ENCODE results near the gene ZNF207. TPM values are rescaled to one million over a fixed set of nuclear protein-coding genes. Genes with fewer than 3 reads are reported as not detected.
"Not testable (repeated sequence)": the region's sequence is repeated elsewhere in the genome, so short reads cannot be mapped to it uniquely, and the experiment has no call there.

ZNF207 gene
- total RNA-seq, 1 donor from 2014 or later, result 54.4 TPM

DNA sequence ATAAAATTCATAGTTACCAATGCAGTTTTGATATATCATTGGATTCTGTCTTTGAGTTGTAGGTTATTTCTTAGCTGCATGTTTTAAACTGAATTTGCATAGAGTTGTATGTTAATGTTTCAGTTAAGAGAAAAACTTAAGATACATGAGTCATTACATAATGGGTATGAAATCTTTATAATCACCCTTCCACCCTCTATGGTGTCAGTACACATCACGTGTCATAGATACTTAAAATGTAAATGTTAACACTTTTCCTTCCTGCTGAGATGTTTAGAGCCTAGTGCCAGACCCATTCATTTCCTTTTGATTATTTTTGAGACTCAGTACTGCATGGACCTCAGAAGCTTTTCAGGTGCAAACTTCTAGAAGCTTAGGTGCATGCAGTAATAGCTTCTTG is 20.5 kb downstream of the ZNF207 start:
- intact Hi-C loops (cut with DNase I), result no loop called here
- no peak for DNase-seq
- ATAC-seq (ENCODE audit: poor library complexity), result no peak

DNA sequence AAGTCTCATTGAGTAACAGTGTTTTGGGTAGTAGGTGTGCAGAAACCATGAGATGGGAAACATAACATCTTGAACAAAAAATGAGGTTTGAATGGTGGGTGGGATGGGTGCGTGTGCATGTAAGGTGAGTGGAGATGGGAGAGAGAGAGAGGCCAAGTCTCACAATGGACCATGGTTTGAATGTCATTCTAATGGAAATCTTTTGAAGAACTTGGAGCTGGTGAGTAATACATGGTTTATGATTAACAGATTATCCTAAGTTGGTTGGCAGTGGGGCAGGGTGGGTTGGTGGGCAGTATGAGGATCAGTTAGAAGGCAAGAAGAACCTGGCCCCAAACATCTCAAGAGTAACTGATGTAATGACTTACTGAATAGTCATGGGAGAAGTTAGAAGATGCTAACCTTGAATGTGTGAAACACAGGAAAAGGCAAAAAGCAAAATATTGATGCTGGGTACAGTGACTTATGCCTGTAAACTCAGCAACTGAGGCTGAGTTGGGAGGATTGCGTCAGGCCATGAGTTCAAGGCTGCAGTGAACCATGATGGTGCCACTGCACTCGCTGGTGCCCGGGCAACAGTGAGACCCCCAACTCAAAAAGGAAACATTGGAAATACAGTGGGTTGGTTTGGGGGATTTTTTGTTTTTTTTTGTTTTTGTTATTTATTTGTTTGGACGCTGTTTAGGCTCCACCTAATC is 32.7 kb downstream of the ZNF207 start:
- intact Hi-C loops (cut with DNase I), result no loop called here
- DNase-seq, result no peak
- no peak for ATAC-seq (ENCODE audit: poor library complexity)

DNA sequence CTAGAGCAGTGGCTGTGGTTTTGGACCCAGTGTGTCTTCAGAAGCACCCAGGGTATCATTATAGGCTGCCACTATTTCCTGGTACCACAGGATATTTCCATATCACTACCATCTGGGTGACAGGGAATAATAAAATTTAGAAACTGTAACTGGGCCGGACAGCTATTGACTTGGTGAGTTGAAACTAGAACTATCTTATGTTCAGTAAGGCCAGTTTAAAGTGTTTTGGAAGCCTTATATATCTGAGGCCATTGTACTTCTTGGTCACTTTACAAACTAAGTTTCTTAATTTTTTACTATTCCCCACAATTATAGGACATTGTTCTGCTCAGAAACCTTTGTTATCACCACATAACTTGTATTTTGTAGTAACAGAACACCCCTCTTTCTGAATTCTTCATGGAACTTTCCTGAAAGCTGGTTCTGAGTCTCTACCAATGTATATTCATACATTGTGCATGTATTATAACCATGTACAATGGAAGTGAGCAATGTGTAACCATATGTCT is 34.0 kb downstream of the ZNF207 start:
- intact Hi-C loops (cut with DNase I), result no loop called here
- ATAC-seq (ENCODE audit: poor library complexity), result no peak
- no peak for DNase-seq

DNA sequence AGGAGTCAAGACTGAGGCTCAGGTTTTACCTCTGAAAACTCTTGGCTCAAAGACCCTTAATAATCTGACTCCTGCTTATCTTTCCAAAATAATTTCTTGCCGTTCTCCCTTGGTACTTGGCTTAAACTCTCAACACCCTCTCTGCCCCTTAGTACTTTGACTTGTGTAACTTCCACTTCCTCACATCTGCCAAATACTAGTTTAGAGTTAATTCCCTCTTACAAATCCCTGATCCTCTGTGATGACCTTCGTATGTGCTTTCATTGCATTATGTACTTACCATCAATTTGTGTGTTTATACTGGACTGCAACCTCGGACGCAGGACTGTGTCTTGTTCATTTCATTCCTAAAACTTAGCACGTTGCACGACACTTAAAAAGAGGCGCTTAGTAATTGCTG is 35.2 kb downstream of the ZNF207 start:
- intact Hi-C loops (cut with DNase I), result no loop called here
- DNase-seq (no peak), ATAC-seq (ENCODE audit: poor library complexity) (no peak)

GRCh38 chr17:32385971-32386370 is 36.0 kb downstream of the ZNF207 start:
- no peak for ATAC-seq (ENCODE audit: poor library complexity)
- intact Hi-C loops (cut with DNase I), result no loop called here
- no peak for DNase-seq

DNA sequence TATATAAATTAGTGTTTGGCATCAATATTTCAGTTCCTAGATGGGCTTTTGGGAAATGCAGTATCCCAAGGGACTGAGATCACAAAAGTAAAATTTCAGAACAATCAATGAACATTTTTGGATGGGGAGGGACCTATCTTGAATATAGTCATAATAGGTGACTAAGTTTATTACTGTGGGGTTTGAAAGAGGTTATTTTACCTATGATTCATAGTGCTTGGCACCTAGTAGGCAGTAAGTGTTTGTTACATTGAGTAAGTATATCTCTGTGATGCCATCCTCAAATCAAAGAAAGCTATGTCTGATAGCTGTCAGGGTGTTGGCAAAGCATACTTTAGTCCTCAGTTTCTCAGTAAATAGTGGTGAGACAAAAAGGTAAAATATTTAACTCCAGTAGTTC is 36.9 kb downstream of the ZNF207 start:
- intact Hi-C loops (cut with DNase I), result no loop called here
- ATAC-seq (ENCODE audit: poor library complexity) (no peak), DNase-seq (no peak)

DNA sequence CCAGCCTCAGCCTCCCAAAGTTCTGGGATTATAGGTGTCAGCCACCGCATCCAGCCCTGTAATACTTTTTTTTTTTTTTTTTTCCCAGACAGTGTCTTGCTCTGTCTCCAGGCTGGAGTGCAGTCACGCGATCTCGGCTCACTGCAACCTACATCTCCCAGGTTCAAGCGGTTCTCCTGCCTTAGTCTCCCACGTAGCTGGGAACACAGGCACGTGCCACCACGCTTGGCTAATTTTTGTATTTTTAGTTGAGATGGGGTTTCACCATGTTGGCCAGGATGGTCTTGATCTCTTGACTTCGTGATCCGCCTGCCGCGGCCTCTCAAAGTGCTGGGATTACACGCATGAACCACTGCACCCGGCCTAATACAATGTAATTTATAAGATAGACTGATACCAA is 38.2 kb downstream of the ZNF207 start:
- ATAC-seq (ENCODE audit: poor library complexity); intact Hi-C loops (cut with DNase I); DNase-seq: not testable (repeated sequence)

- ATAC-seq (ENCODE audit: poor library complexity), result no peak
- intact Hi-C loops (cut with DNase I), result no loop called here
- DNase-seq, result no peak
Measured at GRCh38 chr17:32388613-32389459, 38.9 kb downstream of the ZNF207 start.

DNA sequence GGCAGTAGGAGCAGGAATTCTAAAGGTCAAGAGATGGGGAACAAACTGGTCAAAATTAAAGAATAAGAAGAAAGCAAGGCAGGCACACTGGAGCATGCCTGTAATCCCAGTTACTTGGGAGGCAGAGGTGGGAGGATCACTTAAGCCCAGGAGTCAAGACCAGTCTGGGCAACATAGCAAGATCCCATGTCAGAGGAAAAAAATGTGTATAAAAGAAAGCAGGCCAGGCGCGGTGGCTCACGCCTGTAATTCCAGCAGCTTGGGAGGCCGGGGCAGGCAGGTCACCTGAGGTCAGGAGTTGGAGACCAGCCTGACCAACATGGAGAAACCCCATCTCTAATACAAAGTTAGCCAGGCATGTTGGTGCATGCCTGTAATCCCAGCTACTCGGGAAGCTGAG is 43.9 kb downstream of the ZNF207 start:
- intact Hi-C loops (cut with DNase I), result no loop called here
- DNase-seq (no peak), ATAC-seq (ENCODE audit: poor library complexity) (no peak)

DNA sequence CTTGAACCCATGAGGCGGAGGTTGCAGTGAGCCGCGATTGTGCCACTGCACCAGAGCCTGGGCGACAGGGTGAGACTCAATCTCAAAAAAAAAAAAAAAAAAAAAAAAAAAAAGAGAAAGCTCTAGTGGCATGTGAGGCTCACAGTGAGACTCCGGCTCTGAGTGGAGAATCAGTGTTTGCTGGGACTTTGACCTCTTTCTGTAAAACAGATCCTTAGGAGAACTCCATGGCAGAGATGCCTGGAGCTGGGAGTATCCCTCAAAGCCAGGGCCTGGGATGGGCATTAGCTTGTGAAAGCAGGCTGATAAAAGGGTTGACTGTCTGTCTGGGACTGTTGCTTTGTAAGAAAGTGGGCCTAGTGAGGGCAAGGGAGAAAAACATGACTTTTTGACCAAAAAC is 46.4 kb downstream of the ZNF207 start:
- intact Hi-C loops (cut with DNase I), result no loop called here
- DNase-seq, result no peak
- no peak for ATAC-seq (ENCODE audit: poor library complexity)

- intact Hi-C loops (cut with DNase I), result no loop called here
- DNase-seq (no peak), ATAC-seq (ENCODE audit: poor library complexity) (no peak)
Measured at GRCh38 chr17:32398946-32399345, 49.0 kb downstream of the ZNF207 start.

GRCh38 chr17:32410085-32410484 is 60.1 kb downstream of the ZNF207 start:
- DNase-seq; intact Hi-C loops (cut with DNase I); ATAC-seq (ENCODE audit: poor library complexity): not testable (repeated sequence)

GRCh38 chr17:32426894-32427293 is 76.9 kb downstream of the ZNF207 start:
- no peak for ATAC-seq (ENCODE audit: poor library complexity)
- no peak for DNase-seq
- intact Hi-C loops (cut with DNase I), result no loop called here

DNA sequence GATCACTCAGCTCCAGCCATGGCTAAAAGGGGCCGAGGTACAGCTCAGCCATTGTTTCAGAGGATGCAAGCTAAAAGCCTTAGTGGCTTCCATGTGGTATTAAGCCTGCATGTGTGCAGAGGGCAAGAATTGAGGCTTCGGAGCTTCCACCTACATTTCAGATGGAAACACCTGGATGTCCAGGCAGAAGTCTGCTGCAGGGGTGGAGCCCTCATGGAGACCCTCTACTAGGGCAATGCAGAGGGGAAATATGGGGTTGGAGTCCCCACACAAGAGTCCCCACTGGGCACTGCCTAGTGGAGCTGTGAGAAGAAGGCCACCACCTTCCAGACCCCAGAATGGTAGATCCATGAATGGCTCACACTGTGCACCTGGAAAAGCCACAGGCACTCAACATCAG is 79.6 kb downstream of the ZNF207 start:
- DNase-seq, result no peak
- intact Hi-C loops (cut with DNase I), result no loop called here
- no peak for ATAC-seq (ENCODE audit: poor library complexity)

Small RNAs within 50 kb of the gene (microRNA-seq; reads per million reads assigned to microRNA genes)
- gene MIR632, result not detected

Other genes starting within 250 kb of the ZNF207 start
- gene RHOT1, start 207.7 kb upstream of the ZNF207 start, total RNA-seq, result 61.0 TPM
- 1.7 TPM for gene RHBDL3, start 84.3 kb upstream of the ZNF207 start, total RNA-seq
- gene C17orf75, start 8.0 kb upstream of the ZNF207 start, total RNA-seq, result 18.3 TPM
- gene PSMD11, start 94.4 kb downstream of the ZNF207 start, total RNA-seq, result 62.3 TPM
- 1.4 TPM for gene CDK5R1, start 136.8 kb downstream of the ZNF207 start, total RNA-seq

Measured in Right ventricle myocardium superior (tissue), 1 donor.